Keratinocyte (primary cell): ENCODE measurements around the gene PDZD7. TPM values are rescaled to one million over a fixed set of nuclear protein-coding genes. Genes with fewer than 3 reads are reported as not detected.
A peak's percentile ranks its signal among the peaks of the same experiment; 100 is the strongest.

ENCODE experiments used
- DNase-seq: peaks from one replicate; pipeline ENCODE4 v3.0.0-alpha.2; 2011; ENCODE audit warnings: low read depth, missing footprints, low spot score
- FAIRE-seq: peaks from 2 replicates; lab custom pipeline; 2011; peaks lifted over from hg19 to GRCh38; lab: Jason Lieb, UNC
- H2AFZ ChIP-seq: 2 replicates; pipeline ENCODE4 v1.6.0; 2012; ENCODE audit warnings: low read length, control low read depth, inconsistent platforms; ENCODE audit not compliant: control insufficient read depth
- H3K27ac ChIP-seq: 2 replicates; pipeline ENCODE4 v1.5.1; 2011; ENCODE audit warnings: low read length; ENCODE audit not compliant: control insufficient read depth, insufficient read depth
- H3K27me3 ChIP-seq: 3 replicates; pipeline ENCODE4 v1.6.0; 2011; ENCODE audit warnings: low read length; ENCODE audit not compliant: control insufficient read depth, insufficient read depth; ENCODE audit errors: extremely low read depth
- H3K36me3 ChIP-seq, 2 experiments: 2 replicates in 1 of 2; 3 replicates in 1 of 2; pipeline ENCODE4 v1.5.1; 2011; ENCODE audit warnings: low read length in 2 of 2, mild to moderate bottlenecking in 1 of 2; ENCODE audit not compliant: control insufficient read depth in 2 of 2, insufficient read depth in 2 of 2; ENCODE audit errors: extremely low read depth in 1 of 2
- H3K4me1 ChIP-seq: 3 replicates; pipeline ENCODE4 v1.5.1; 2011; ENCODE audit warnings: low read length; ENCODE audit not compliant: control insufficient read depth, insufficient read depth; ENCODE audit errors: extremely low read depth
- H3K4me2 ChIP-seq: 3 replicates; pipeline ENCODE4 v1.6.0; 2011; ENCODE audit warnings: low read depth, low read length; ENCODE audit not compliant: control insufficient read depth, insufficient read depth; ENCODE audit errors: extremely low read depth
- H3K4me3 ChIP-seq, 3 experiments: fragments of 200-600 bp in 1 of 3; sonication (generic) in 1 of 3; 2 replicates in 2 of 3; 3 replicates in 1 of 3; pipeline ENCODE4 v1.5.1; 2011 to 2016; ENCODE audit warnings: low read length in 3 of 3, mild to moderate bottlenecking in 3 of 3, control low read depth in 2 of 3, inconsistent platforms in 1 of 3, low read depth in 1 of 3, mixed read lengths in 1 of 3, mixed run types in 1 of 3, moderate library complexity in 1 of 3; ENCODE audit not compliant: control insufficient read depth in 2 of 3, insufficient read depth in 2 of 3; ENCODE audit errors: extremely low read depth in 1 of 3
- H3K79me2 ChIP-seq: 2 replicates; pipeline ENCODE4 v1.6.0; 2012; ENCODE audit warnings: low read length; ENCODE audit not compliant: control insufficient read depth, insufficient read depth
- H3K9ac ChIP-seq: 3 replicates; pipeline ENCODE4 v1.6.0; 2011; ENCODE audit warnings: low read length; ENCODE audit not compliant: control insufficient read depth, insufficient read depth; ENCODE audit errors: extremely low read depth
- H3K9me1 ChIP-seq: 3 replicates; pipeline ENCODE4 v1.6.0; 2011; ENCODE audit warnings: low read length; ENCODE audit not compliant: control insufficient read depth, insufficient read depth; ENCODE audit errors: extremely low read depth
- H3K9me3 ChIP-seq: 2 replicates; pipeline ENCODE4 v1.5.1; 2012; ENCODE audit warnings: low read depth, low read length; ENCODE audit not compliant: control insufficient read depth
- H4K20me1 ChIP-seq: 3 replicates; pipeline ENCODE4 v1.6.0; 2011; ENCODE audit warnings: low read length; ENCODE audit not compliant: control insufficient read depth, insufficient read depth; ENCODE audit errors: extremely low read depth
- EZH2 ChIP-seq: IDR thresholded peaks from one replicate; pipeline ENCODE4 v1.6.1; 2012; ENCODE audit warnings: inconsistent platforms, mild to moderate bottlenecking, low read length, moderate library complexity
- dilution Hi-C: fragments of 300-500 bp; cut with MboI; formaldehyde crosslinking; loops from one replicate; pipeline ENCODE4 v1.7.0; 2020; ENCODE audit warnings: low sequenced_read_pairs; ENCODE audit not compliant: extremely low pct_ligation_motif_present
- polyA plus RNA-seq, 5 experiments: library from polyadenylated mRNA; depleted of rRNA in 3 of 5; stranded (reverse) in 3 of 5; stranded (forward) in 1 of 5; unstranded in 1 of 5; fragments of >200 nt; gene quantifications; 1 replicate in 1 of 5; 2 replicates in 3 of 5; 3 replicates in 1 of 5; pipeline versions ENCODE4 v1.2.1 to v1.2.3, GENCODE V29; 2011 to 2012; ENCODE audit warnings: missing spikeins in 2 of 5, low read depth in 1 of 5, low replicate concordance in 1 of 5
- TF ChIP-seq, protein P1 (sequence below), 3 experiments: IDR thresholded peaks in 1 of 3; conservative IDR thresholded peaks in 1 of 3; optimal IDR thresholded peaks in 1 of 3; 2 replicates in 2 of 3; 3 replicates in 1 of 3; pipeline versions ENCODE3 to v1.5.1; 2011; ENCODE audit warnings: low read length in 3 of 3, mild to moderate bottlenecking in 3 of 3, moderate library complexity in 2 of 3, control low read depth in 1 of 3, inconsistent platforms in 1 of 3; ENCODE audit not compliant: insufficient read depth in 2 of 3; ENCODE audit errors: extremely low read depth in 1 of 3

The PDZD7 gene
- polyA plus RNA-seq, 1 donor (not counting 4 experiments of a cell fraction or from before 2014, with no cell fraction given), result 0.54 TPM

DNA sequence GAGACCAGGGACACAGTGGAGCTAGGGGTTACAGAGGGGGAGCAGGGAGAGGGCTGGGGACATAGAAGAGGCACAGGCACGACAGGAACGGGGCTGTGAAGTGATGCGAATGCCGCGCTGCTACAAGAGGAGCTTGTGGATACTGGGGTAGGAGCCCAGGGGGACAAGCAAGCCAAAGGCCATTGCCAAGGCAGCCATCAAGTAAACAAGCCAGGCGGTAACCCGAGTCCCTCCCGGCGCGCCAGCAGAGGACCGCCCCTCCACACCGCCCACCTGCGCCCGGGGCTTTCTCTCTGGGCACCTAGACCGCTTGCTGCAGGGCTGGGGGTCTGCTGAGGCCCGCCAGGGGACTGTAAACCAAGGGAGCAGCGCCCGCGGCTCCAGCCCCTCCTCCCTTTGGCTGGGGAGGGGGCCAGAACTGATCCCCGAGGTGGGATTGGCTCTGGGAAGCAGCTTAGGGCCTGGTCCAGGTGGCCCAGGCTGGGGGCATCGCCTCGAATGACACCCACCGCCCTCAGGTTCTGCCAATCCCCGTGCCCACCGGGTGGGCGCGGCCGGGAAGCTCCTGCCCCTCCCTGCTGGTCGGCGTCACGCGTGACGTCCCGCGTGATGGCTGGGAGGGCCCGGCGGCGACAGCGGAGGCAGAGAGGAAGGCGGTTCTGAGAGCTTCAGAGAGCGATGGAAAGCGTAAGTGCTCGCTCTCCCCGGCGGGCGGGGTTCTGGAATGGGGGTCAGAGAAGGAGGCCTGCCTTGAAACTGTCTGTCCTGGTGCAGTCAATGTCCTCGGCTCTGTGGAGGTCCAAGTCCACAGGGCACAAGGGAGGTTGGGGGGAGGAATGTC, 1.1 kb upstream of the PDZD7 start:
- peak overlapping the region; percentile 84 for H3K27ac ChIP-seq
- peak overlapping the region; percentile 81 for H2AFZ ChIP-seq
- H4K20me1 ChIP-seq, result no peaks in the 10 kb centered on the region
- H3K9me3 ChIP-seq, result no peaks in the 10 kb centered on the region
- peaks cover 5% of the 10 kb centered on the region for H3K79me2 ChIP-seq
- no peak for TF ChIP-seq EZH2
- TF ChIP-seq, protein P1, sequence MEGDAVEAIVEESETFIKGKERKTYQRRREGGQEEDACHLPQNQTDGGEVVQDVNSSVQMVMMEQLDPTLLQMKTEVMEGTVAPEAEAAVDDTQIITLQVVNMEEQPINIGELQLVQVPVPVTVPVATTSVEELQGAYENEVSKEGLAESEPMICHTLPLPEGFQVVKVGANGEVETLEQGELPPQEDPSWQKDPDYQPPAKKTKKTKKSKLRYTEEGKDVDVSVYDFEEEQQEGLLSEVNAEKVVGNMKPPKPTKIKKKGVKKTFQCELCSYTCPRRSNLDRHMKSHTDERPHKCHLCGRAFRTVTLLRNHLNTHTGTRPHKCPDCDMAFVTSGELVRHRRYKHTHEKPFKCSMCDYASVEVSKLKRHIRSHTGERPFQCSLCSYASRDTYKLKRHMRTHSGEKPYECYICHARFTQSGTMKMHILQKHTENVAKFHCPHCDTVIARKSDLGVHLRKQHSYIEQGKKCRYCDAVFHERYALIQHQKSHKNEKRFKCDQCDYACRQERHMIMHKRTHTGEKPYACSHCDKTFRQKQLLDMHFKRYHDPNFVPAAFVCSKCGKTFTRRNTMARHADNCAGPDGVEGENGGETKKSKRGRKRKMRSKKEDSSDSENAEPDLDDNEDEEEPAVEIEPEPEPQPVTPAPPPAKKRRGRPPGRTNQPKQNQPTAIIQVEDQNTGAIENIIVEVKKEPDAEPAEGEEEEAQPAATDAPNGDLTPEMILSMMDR (optimal IDR thresholded peaks at IDR 0.05 in 1 of 3, IDR thresholded peaks at IDR 0.05 in 1 of 3, conservative IDR thresholded peaks at IDR 0.05 in 1 of 3; ENCODE audit: extremely low read depth in 1 of 3, insufficient read depth in 2 of 3, low read length in 3 of 3), result no peak
- H3K4me2 ChIP-seq, result peak overlapping the region; percentile 99
- no peak for FAIRE-seq
- H3K4me1 ChIP-seq, result peaks cover 27% of the 10 kb centered on the region
- H3K9me1 ChIP-seq, result no peaks in the 10 kb centered on the region
- H3K4me3 ChIP-seq, result peak overlapping the region; percentile 64 to 86 (median 80)
- peaks cover 10 to 23% of the 10 kb centered on the region in 2 experiments for H3K36me3 ChIP-seq
- H3K27me3 ChIP-seq, result peaks cover 5% of the 10 kb centered on the region
- dilution Hi-C loops, result no loop called here
- H3K9ac ChIP-seq, result peak overlapping the region; percentile 77
- DNase-seq, result no peak

DNA sequence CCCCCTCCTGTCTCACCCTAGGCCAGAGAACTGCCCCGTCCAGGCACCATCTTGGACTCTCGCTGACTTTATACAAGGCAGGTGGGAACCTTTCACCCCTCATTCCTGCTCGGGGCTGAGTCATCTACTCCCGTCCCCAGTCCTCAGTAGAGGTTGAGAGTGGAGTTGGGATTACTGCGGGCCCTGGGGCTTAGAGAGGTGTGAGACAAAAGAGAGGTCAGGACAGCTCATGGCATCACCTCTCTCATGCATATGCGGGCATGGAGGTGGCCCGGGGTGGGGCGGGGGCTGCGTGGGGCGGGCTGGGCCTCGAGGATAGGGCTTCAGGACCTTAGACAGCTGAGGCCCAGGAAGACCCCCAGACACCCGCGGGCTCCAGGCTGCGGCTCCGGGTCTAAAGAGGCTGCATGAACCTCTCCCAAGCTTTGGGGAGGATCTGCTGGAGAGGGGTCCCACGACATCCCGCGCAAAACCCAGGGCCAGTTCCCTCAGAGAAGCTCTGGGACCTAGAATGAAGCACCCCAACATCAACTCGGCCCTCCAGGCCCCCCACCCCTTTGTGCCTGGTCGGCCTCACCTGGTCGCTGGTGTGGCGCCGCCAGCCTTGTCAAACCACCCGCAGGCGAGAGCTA, 317 bp downstream of the PDZD7 start:
- Histone ChIP-seq H2AFZ (peak overlapping the region; percentile 65), H3K79me2 (peaks cover 5% of the 10 kb centered on the region), H3K9me3 (no peaks in the 10 kb centered on the region), H3K4me1 (peaks cover 27% of the 10 kb centered on the region), H4K20me1 (no peaks in the 10 kb centered on the region), H3K9me1 (no peaks in the 10 kb centered on the region), H3K27me3 (peaks cover 9% of the 10 kb centered on the region), H3K27ac (no peak overlapping the region), H3K9ac (peak overlapping the region; percentile 77), H3K4me3 (peak overlapping the region; percentile 64 to 86 (median 80)), H3K4me2 (peak overlapping the region; percentile 99), H3K36me3 (peaks cover 6 to 10% of the 10 kb centered on the region in 2 experiments)
- FAIRE-seq, result no peak
- DNase-seq, result no peak
- dilution Hi-C loops, result no loop called here
- TF ChIP-seq EZH2, result no peak
- TF ChIP-seq, protein P1 (optimal IDR thresholded peaks at IDR 0.05 in 1 of 3, IDR thresholded peaks at IDR 0.05 in 1 of 3, conservative IDR thresholded peaks at IDR 0.05 in 1 of 3; ENCODE audit: extremely low read depth in 1 of 3, insufficient read depth in 2 of 3, low read length in 3 of 3), result no peak
